ENCODE data around the gene RBM15B. TPM values are rescaled to one million over a fixed set of nuclear protein-coding genes. Genes with fewer than 3 reads are reported as not detected.

The RBM15B gene
- total RNA-seq, 2 experiments from 2014 or later = 34.2 to 37.4 TPM

DNA sequence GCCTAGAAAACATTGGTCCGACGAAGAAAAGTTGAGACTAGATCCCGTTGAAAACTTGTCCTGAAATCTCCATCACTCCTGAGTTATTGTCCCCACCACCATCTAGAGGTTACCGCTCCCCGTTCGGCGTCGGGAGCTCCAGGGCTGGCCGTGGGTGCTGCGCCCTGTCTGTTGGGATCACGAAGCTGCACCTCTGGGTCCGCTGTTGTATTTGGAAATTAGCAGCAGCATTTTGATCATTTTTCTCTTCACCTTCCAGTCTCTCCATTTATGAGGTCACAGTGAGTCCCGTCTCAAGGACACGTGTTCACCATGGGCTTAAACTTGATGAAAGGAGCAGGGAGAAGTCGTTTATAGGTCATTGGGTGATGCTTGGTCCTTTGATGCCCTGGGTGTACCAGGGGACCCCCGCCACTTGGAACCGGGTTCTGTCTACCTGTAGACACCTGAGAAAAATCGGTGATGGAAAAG is 5.4 kb upstream of the RBM15B start:
- Histone ChIP-seq H4K20me1 (ENCODE audit: insufficient read depth, low read length) (peaks cover 22% of the 10 kb centered on the region; the same call in 1 of the 2 replicates), H3K4me1 (ENCODE audit: insufficient read depth, low read length, poor library complexity, severe bottlenecking) (peaks cover 54% of the 10 kb centered on the region), H3K9me2 (ENCODE audit: insufficient read depth, low read length) (no peaks in the 10 kb centered on the region), H3K27ac (ENCODE audit: low read depth, low read length, poor library complexity, severe bottlenecking) (peak overlapping the region; percentile 59), H3K36me3 (ENCODE audit: insufficient read depth, low read length) (peaks cover 48% of the 10 kb centered on the region), H2AFZ (ENCODE audit: low read length) (peak overlapping the region; percentile 40; the same call in 1 of the 2 replicates), H3K4me2 (ENCODE audit: low read length) (peak overlapping the region; percentile 92), H3K79me2 (ENCODE audit: insufficient read depth, low read depth, low read length) (peaks cover 41% of the 10 kb centered on the region), H3K4me3 (ENCODE audit: low read depth, low read length, poor library complexity, severe bottlenecking) (peak overlapping the region; percentile 90), H3K9me3 (ENCODE audit: low read length) (no peaks in the 10 kb centered on the region)
- no TSS peak for BruUV-seq (replicated peaks)
- CTCF ChIA-PET (ENCODE audit: unreplicated experiment) = interaction anchor here (0.6 to 1.1 kb wide), 3 partner anchors 113 to 926 kb away, joined by 3 to 4 read pairs (median 3); no protein-coding TSS in a partner anchor
- TF ChIP-seq, protein P1, sequence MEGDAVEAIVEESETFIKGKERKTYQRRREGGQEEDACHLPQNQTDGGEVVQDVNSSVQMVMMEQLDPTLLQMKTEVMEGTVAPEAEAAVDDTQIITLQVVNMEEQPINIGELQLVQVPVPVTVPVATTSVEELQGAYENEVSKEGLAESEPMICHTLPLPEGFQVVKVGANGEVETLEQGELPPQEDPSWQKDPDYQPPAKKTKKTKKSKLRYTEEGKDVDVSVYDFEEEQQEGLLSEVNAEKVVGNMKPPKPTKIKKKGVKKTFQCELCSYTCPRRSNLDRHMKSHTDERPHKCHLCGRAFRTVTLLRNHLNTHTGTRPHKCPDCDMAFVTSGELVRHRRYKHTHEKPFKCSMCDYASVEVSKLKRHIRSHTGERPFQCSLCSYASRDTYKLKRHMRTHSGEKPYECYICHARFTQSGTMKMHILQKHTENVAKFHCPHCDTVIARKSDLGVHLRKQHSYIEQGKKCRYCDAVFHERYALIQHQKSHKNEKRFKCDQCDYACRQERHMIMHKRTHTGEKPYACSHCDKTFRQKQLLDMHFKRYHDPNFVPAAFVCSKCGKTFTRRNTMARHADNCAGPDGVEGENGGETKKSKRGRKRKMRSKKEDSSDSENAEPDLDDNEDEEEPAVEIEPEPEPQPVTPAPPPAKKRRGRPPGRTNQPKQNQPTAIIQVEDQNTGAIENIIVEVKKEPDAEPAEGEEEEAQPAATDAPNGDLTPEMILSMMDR (conservative IDR thresholded peaks at IDR 0.05; ENCODE audit: low read length) = 0 out of 2 replicates have a peak, but pooled peaks have one; percentile 20
- TF ChIP-seq EZH2phosphoT487 (IDR thresholded peaks at IDR 0.05; ENCODE audit: borderline replicate concordance, low read depth, low read length) = no peak
- intact Hi-C loops (cut with micrococcal nuclease; ENCODE audit: unreplicated experiment) = loop anchor here (2.0 kb wide), 2 partner anchors 285 to 817 kb away; partner anchors contain the start of genes HEMK1 and TEX264
- peak; percentile 28 for DNase-seq (ENCODE audit: low spot score)
- POLR2A ChIA-PET = interaction anchor here (0.9 to 1.8 kb wide), 3 partner anchors 114 to 1086 kb away, joined by 4 to 6 read pairs (median 4); partner anchors contain the start of gene DCAF1

DNA sequence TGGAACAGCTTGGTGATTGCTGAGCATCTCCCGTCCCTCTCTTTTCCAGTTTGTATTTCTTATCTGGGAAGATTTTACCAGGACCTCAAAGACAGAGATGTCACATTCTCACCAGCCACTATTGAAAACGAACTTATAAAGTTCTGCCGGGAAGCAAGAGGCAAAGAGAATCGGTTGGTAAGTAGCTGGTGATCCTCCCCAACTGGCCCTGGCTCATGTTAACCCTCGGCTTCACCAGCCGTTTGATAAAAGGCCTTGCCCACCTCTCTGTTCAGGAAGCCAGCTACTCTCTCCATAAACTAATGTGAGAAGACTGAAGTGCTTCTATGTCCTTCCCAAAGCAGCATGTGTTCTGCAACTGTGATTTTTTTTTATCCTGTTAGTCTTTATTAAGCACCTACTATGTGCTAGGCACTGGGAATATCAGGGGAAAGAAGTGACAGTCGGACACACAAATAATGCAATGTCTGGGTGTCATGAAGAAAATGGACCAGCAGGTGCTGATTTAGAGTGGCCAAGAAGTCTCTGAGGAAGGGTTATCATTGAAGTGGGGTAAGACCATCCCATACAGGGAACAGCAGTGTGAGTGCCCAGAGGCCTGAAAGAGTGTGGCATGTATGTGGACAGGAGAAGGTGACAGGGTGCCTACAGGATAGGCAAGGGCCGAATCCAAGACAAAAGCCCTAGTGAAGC is 4.8 kb upstream of the RBM15B start:
- Histone ChIP-seq H2AFZ (ENCODE audit: low read length) (no peak overlapping the region; the same call in 1 of the 2 replicates), H3K27ac (ENCODE audit: low read depth, low read length, poor library complexity, severe bottlenecking) (peak overlapping the region; percentile 59), H4K20me1 (ENCODE audit: insufficient read depth, low read length) (peaks cover 22% of the 10 kb centered on the region; the same call in 1 of the 2 replicates), H3K9me2 (ENCODE audit: insufficient read depth, low read length) (no peaks in the 10 kb centered on the region), H3K4me1 (ENCODE audit: insufficient read depth, low read length, poor library complexity, severe bottlenecking) (peaks cover 55% of the 10 kb centered on the region), H3K4me3 (ENCODE audit: low read depth, low read length, poor library complexity, severe bottlenecking) (peak overlapping the region; percentile 90), H3K79me2 (ENCODE audit: insufficient read depth, low read depth, low read length) (peaks cover 41% of the 10 kb centered on the region), H3K4me2 (ENCODE audit: low read length) (peak overlapping the region; percentile 92), H3K36me3 (ENCODE audit: insufficient read depth, low read length) (peaks cover 48% of the 10 kb centered on the region), H3K9me3 (ENCODE audit: low read length) (no peaks in the 10 kb centered on the region)
- ChIA-PET POLR2A (interaction anchor here (0.6 to 1.8 kb wide), 2 partner anchors 113 to 722 kb away, joined by 4 to 6 read pairs; partner anchors contain the start of gene DCAF1), CTCF (ENCODE audit: unreplicated experiment) (interaction anchor here (1.0 to 1.1 kb wide), 2 partner anchors 113 to 296 kb away, joined by 3 to 4 read pairs; no protein-coding TSS in a partner anchor)
- no peak for TF ChIP-seq EZH2phosphoT487 (IDR thresholded peaks at IDR 0.05; ENCODE audit: borderline replicate concordance, low read depth, low read length)
- TF ChIP-seq, protein P1 (conservative IDR thresholded peaks at IDR 0.05; ENCODE audit: low read length) = no peak
- intact Hi-C loops (cut with micrococcal nuclease; ENCODE audit: unreplicated experiment) = no loop called here
- DNase-seq (ENCODE audit: low spot score) = peak; percentile 37
- TSS peak; percentile 71 for BruUV-seq (replicated peaks)
